Neural crest cell (in vitro differentiated cells): ENCODE data around the gene GABBR2. TPM values are rescaled to one million over a fixed set of nuclear protein-coding genes. Genes with fewer than 3 reads are reported as not detected.

Experiments
- DNase-seq: peaks from one replicate; pipeline ENCODE4 v3.0.0; 2021; ENCODE audit warnings: low read depth, mixed read lengths, low spot score
- H3K27ac Mint-ChIP-seq: one replicate; pipeline ENCODE4 v1.8.0; 2021; ENCODE audit warnings: mild to moderate bottlenecking, mixed read lengths; ENCODE audit not compliant: unreplicated experiment
- H3K27me3 Mint-ChIP-seq: 2 replicates; pipeline ENCODE4 v1.8.0; 2021; ENCODE audit warnings: low read depth, mild to moderate bottlenecking, mixed read lengths
- H3K36me3 Mint-ChIP-seq: 2 replicates; pipeline ENCODE4 v1.8.0; 2021; ENCODE audit warnings: low read depth, mild to moderate bottlenecking, mixed read lengths
- H3K4me1 Mint-ChIP-seq: 2 replicates; pipeline ENCODE4 v1.8.0; 2021; ENCODE audit warnings: mixed read lengths
- H3K4me3 Mint-ChIP-seq: one replicate; pipeline ENCODE4 v1.8.0; 2021; ENCODE audit warnings: mild to moderate bottlenecking, mixed read lengths
- H3K9me3 Mint-ChIP-seq: 2 replicates; pipeline ENCODE4 v1.8.0; 2021; ENCODE audit warnings: mixed read lengths
- total RNA-seq: library from RNA; stranded (reverse); gene quantifications from 2 replicates; pipeline ENCODE4 v1.2.1, GENCODE V29; 2021
- TF ChIP-seq, protein P1 (sequence below): fragments of 200-600 bp; sonication (generic); conservative IDR thresholded peaks from 2 replicates; pipeline ENCODE4 v1.5.0; 2021; ENCODE audit warnings: antibody characterized with exemption, mild to moderate bottlenecking

GABBR2 gene
- total RNA-seq, 1 donor from 2014 or later = 0.84 TPM

- Mint-ChIP-seq H3K27me3 (peaks cover 31% of the 10 kb centered on the region), H3K27ac (no peak overlapping the region), H3K4me3 (no peak overlapping the region), H3K4me1 (peaks cover 4% of the 10 kb centered on the region), H3K36me3 (no peaks in the 10 kb centered on the region), H3K9me3 (peaks cover 5% of the 10 kb centered on the region)
- no peak for DNase-seq
- TF ChIP-seq, protein P1, sequence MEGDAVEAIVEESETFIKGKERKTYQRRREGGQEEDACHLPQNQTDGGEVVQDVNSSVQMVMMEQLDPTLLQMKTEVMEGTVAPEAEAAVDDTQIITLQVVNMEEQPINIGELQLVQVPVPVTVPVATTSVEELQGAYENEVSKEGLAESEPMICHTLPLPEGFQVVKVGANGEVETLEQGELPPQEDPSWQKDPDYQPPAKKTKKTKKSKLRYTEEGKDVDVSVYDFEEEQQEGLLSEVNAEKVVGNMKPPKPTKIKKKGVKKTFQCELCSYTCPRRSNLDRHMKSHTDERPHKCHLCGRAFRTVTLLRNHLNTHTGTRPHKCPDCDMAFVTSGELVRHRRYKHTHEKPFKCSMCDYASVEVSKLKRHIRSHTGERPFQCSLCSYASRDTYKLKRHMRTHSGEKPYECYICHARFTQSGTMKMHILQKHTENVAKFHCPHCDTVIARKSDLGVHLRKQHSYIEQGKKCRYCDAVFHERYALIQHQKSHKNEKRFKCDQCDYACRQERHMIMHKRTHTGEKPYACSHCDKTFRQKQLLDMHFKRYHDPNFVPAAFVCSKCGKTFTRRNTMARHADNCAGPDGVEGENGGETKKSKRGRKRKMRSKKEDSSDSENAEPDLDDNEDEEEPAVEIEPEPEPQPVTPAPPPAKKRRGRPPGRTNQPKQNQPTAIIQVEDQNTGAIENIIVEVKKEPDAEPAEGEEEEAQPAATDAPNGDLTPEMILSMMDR = no peak
Observed at GRCh38 chr9:98416294-98417248, 292.2 kb downstream of the GABBR2 start.

DNA sequence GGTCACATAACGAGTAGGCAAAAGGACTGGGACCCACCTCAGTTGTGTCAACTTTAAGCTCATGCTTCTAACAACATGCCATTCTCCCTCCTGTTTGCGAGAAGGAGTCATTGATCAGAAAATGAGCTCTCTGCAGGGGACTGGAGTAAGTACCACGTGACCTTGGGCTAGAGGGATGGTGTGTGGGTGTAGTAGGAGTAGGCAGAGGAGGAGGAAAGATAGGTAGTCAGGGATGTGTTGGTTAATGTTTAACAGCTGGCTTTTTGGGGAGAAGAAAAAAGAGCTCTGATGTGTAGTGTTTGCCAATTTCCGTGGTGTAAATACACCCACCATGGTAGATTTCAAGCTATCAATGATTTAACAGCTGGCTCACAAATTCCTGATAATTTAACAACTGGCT is 293.0 kb downstream of the GABBR2 start:
- Mint-ChIP-seq H3K9me3 (peaks cover 4% of the 10 kb centered on the region), H3K36me3 (no peaks in the 10 kb centered on the region), H3K4me3 (no peak overlapping the region), H3K27ac (no peak overlapping the region), H3K27me3 (peaks cover 28% of the 10 kb centered on the region), H3K4me1 (peaks cover 5% of the 10 kb centered on the region)
- TF ChIP-seq, protein P1 = no peak
- no peak for DNase-seq

DNA sequence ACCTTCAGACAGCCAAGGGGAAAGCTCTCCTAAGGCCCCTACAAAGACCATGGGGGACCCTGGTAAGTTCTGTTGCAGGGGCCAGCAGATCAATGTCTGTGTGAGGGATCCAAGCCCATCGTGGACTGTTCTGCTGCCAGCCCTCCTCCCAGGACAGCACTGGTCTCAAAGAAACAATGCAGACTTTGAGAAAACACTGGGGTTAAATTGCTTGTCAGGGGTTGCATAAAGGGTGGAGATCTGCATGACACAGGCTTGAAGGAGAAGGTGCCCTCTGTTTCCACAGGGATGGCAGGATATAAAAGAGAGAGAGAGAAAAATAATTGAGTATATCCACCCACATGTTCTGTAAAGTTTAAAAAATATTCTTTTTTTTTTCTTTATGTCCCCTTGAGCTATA is 295.7 kb downstream of the GABBR2 start:
- Mint-ChIP-seq H3K4me3 (no peak overlapping the region), H3K27me3 (peaks cover 21% of the 10 kb centered on the region), H3K27ac (no peak overlapping the region), H3K4me1 (peaks cover 13% of the 10 kb centered on the region), H3K36me3 (no peaks in the 10 kb centered on the region), H3K9me3 (peaks cover 3% of the 10 kb centered on the region)
- TF ChIP-seq, protein P1 = no peak
- DNase-seq = no peak

GRCh38 chr9:98412101-98412842 is 296.5 kb downstream of the GABBR2 start:
- Mint-ChIP-seq H3K4me3 (no peak overlapping the region), H3K36me3 (no peaks in the 10 kb centered on the region), H3K9me3 (peaks cover 3% of the 10 kb centered on the region), H3K4me1 (peaks cover 13% of the 10 kb centered on the region), H3K27me3 (peaks cover 14% of the 10 kb centered on the region), H3K27ac (no peak overlapping the region)
- no peak for DNase-seq
- TF ChIP-seq, protein P1 = no peak

DNA sequence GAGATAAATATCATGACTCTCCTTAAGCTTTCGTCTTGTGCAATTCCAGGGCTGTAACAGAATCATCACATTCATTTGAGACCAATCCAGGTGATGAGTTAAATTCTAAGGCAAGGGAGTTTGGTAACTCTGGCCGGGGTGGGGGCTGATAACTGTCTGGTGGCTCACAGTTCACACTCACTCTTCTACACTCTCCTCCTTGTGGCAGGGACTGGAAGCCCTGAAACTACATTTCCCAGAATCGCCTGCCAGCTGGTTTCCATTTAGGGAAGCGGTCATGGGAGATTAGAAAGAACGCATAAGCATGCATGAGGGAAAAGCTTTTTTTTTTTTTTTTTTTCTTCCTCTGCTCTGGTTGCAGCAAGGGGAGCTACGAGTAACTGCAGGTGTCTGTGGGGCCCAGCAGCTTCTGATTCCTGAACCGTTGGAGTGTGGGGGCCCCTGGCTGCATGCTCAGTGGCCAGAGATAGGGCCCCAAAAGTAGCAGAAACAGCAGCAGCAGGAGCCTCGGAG is 298.5 kb downstream of the GABBR2 start:
- H3K36me3 Mint-ChIP-seq = no peaks in the 10 kb centered on the region
- H3K4me3 Mint-ChIP-seq = no peak overlapping the region
- peaks cover 3% of the 10 kb centered on the region for H3K27me3 Mint-ChIP-seq
- H3K4me1 Mint-ChIP-seq = peaks cover 13% of the 10 kb centered on the region
- no peak overlapping the region for H3K27ac Mint-ChIP-seq
- peaks cover 3% of the 10 kb centered on the region for H3K9me3 Mint-ChIP-seq
- TF ChIP-seq, protein P1 = peak; percentile 39
- DNase-seq = peak; percentile 12
